ENCODE data around the gene EHD3.

The EHD3 gene

GRCh38 chr2:31296641-31297287 lies 62.8 kb downstream of the EHD3 start:
- DNase-seq, result no peak

DNA sequence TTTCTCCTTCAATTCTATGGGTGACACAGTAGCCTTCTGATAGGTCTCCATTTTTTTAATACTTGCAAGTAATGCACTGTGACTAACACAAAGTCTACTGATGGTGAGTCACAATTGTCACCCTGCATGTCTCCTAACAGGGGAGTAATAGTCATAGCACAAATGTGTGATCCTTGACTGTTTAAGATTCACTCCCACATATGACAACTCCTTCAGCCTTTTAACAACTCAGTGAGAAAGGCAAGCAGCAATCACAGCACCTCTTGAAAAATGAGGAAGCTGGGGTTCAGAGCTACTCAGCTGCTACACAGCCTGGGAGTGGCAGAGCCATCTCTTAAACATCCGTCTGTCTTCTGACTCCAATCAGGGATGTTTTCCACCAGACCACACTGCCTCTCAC lies 63.8 kb downstream of the EHD3 start:
- no peak for DNase-seq

DNA sequence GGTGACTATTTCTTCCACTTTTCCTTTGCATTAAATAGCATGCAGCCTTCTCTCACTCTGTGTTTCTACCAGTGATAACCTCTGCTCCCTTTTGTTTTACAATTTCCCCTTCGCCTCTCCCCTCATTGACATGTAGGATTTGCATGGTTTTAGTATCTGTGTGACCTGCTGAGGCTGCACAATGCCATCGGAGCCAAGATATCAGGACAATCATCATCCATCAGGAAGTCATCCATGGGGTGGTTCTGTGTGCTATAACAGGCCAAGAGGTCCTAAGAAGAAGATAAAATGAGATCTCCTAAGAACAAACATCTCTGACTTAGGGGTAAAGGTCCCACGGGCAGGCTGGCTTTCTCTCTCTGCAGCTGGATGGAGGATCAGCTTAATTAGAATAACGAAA lies 65.6 kb downstream of the EHD3 start:
- no peak for DNase-seq

DNA sequence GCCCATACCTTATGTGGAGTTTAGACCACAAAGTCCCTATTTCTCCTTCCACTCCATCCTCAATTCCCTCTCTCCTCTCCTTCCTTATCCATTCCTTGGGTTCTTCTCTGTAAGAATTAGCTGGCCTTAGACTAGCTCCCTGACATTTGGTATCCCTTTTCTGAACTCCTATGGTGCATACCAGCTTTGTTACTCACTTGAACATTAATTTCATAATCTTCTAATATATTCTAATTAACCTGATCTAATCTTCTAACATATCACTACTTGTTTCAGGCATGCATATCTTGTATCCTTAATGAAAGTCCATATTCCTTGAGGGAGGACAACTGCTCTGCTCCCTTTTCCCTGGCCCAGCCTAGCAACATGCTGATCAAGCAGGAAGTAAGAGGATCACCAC lies 66.4 kb downstream of the EHD3 start:
- DNase-seq, result no peak

GRCh38 chr2:31302940-31303563 lies 69.1 kb downstream of the EHD3 start:
- no peak for DNase-seq

- DNase-seq, result no peak
Measured at GRCh38 chr2:31304816-31305215, 70.9 kb downstream of the EHD3 start.

- no peak for DNase-seq
Measured at GRCh38 chr2:31312898-31313297, 78.9 kb downstream of the EHD3 start.

DNA sequence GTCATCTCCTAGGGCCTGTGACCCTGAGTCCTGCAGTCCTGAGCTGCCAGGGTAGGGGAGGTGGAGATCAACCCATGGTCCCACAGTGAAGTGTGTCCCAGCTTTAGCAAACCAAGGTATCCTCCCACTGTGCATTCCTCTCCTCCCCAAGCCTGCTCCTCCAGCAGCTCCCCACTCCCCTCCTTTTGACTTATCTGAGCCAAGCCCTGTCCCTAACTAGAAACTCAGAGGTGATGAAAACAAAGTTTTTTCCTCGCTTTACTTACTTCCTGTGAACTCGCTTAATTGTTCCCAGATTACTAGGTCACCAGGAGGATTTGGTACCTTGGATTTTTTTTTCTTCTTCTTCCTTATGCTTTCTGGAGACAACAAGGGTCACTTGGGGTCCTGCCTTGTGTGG lies 80.8 kb downstream of the EHD3 start:
- DNase-seq, result no peak

DNA sequence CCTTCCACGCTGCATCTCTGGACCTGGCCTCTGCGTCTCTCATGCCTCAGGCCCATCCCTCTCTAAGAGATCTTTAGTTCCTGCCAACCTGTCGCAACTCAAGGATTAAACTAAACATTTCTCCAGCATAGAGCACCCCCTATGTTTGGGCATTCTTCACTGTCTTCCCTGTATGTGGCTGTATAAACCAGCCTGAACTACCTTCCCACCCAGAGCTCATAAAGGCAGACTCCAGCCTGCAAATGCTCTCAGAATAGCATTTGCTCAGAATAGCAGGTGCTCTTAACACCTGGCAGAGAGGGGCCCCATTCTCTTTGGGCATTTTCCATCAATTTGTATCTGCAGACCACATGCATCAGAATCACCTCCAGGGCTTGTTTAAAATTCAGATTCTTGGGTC lies 83.4 kb downstream of the EHD3 start:
- DNase-seq, result no peak

- DNase-seq, result no peak
Measured at GRCh38 chr2:31318361-31319336, 84.7 kb downstream of the EHD3 start.
